Thymus (tissue), 11 donors: ENCODE data around the gene ACSM5. TPM values are rescaled to one million over a fixed set of nuclear protein-coding genes. Genes with fewer than 3 reads are reported as not detected.
"Not testable (repeated sequence)": the region's sequence is repeated elsewhere in the genome, so short reads cannot be mapped to it uniquely, and the experiment has no call there.

Experiments
- DNase-seq, 9 donors: peaks; one replicate each; pipeline ENCODE4 v3.0.0-alpha.2; 2013; ENCODE audit warnings: low spot score in 9 of 9, low read depth in 6 of 9, missing footprints in 1 of 9
- H3K27ac ChIP-seq, 2 donors: one replicate each; pipeline ENCODE4 v1.5.1; 2013; ENCODE audit warnings: control low read depth in 1 of 2, low read depth in 1 of 2, low read length in 1 of 2, mild to moderate bottlenecking in 1 of 2, moderate library complexity in 1 of 2
- H3K27me3 ChIP-seq, 2 donors: one replicate each; pipeline ENCODE4 v1.5.1; 2013; ENCODE audit warnings: low read length in 1 of 2; ENCODE audit not compliant: control insufficient read depth in 2 of 2, insufficient read depth in 1 of 2
- H3K36me3 ChIP-seq, 2 donors: one replicate each; pipeline ENCODE4 v1.5.1; 2013; ENCODE audit warnings: low read length in 1 of 2, mild to moderate bottlenecking in 1 of 2, moderate library complexity in 1 of 2; ENCODE audit not compliant: control insufficient read depth in 2 of 2, insufficient read depth in 2 of 2
- H3K4me1 ChIP-seq, 2 donors: one replicate each; pipeline ENCODE4 v1.5.1; 2013; ENCODE audit warnings: low read length in 2 of 2; ENCODE audit not compliant: control insufficient read depth in 2 of 2, insufficient read depth in 2 of 2
- H3K4me3 ChIP-seq, 2 donors: one replicate each; pipeline ENCODE4 v1.5.1; 2013; ENCODE audit warnings: low read length in 2 of 2, control low read depth in 1 of 2, mild to moderate bottlenecking in 1 of 2
- H3K9me3 ChIP-seq, 2 donors: one replicate each; pipeline ENCODE4 v1.5.1; 2013; ENCODE audit warnings: low read length in 1 of 2, mild to moderate bottlenecking in 1 of 2; ENCODE audit not compliant: control insufficient read depth in 2 of 2, insufficient read depth in 1 of 2
- WGBS: extraction: QIAGEN DNeasy Blood & Tissue Kit; methylation state at CpG from one replicate; pipeline ENCODE4 v1.1.7; 2013; 5-methylcytosine and 5-hydroxymethylcytosine counted together
- polyA plus RNA-seq: library from polyadenylated mRNA; stranded (reverse); fragments of 200-250 nt; gene quantifications from one replicate; pipeline ENCODE4 v1.2.3, GENCODE V29; 2013
- total RNA-seq: library from RNA; stranded (reverse); fragments of 120-200 nt; gene quantifications from one replicate; pipeline ENCODE4 v1.2.4, GENCODE V29; 2013
- donor health status: healthy.

ACSM5 gene
- total and polyA plus RNA-seq, 2 donors: 0.33 to 0.64 TPM

DNA sequence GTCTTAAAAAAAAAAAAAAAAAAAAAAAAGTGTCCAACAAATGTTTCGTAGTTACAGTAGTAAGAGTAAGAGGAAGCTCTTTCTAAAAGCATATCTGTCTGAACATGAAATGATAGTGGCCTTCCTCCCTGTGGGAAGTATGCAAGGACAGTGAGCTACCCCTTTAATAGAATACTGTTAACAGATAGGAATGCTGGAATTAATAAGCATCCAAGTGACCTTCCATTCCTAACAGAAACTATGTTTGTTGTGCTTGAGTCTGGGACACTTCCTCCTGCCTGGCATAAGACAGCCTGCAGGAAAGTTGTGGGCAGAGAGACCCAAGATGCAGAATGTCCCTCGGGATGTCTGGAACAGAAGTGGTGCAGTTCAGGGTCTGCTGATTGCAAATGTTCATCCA is 29.6 kb downstream of the ACSM5 start:
- H3K9me3 ChIP-seq, H3K4me3 ChIP-seq, H3K4me1 ChIP-seq, H3K36me3 ChIP-seq, H3K27ac ChIP-seq, DNase-seq, H3K27me3 ChIP-seq: not testable (repeated sequence)
- 88% methylated on average over 1 of the region's 2 CpGs for WGBS

DNA sequence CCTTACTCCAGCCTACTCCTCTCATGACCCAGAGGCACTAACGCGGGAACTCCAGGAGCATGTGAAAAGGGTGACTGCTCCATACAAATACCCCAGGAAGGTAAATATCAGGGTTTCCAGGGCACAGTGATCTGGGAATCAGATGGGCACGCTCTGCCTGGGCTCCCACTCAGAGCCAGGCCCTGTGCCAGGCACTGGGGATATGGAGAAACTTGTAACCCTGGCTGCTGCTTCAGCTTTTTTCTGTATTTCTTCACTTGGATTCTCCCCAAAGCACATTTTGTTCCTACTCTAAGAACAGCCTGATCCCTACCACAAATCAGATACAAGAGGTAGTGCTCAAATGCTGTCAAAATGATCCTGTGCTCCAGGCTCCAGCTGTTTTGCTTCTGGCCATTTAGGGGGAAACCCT is 30.5 kb downstream of the ACSM5 start:
- not testable (repeated sequence) for H3K9me3 ChIP-seq, DNase-seq, H3K27me3 ChIP-seq, H3K4me3 ChIP-seq, H3K36me3 ChIP-seq, H3K4me1 ChIP-seq, H3K27ac ChIP-seq
- WGBS: 85% methylated on average over 3 of the region's 3 CpGs

DNA sequence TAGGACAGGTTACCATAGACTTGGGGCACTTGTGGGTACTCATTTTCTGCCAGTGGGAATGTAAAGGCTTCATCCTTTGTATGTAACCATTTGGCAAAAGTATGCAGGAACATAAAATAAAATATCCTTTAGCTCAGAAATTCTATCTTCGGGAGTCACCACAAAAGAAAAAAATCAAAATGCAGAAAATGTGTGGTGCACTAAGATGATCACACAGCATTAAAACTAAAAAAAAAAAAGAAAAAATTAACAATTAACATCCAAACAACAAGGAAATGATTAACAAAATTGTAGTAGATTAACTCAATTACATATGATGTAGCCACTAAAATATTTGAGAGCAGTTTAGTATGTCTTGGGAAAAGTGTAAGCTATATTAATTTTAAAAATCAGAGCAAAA is 31.4 kb downstream of the ACSM5 start:
- not testable (repeated sequence) for H3K27me3 ChIP-seq, DNase-seq, H3K4me1 ChIP-seq, H3K27ac ChIP-seq, H3K9me3 ChIP-seq, H3K4me3 ChIP-seq, H3K36me3 ChIP-seq
- 100% methylated on average over 1 of the region's 1 CpG for WGBS

DNA sequence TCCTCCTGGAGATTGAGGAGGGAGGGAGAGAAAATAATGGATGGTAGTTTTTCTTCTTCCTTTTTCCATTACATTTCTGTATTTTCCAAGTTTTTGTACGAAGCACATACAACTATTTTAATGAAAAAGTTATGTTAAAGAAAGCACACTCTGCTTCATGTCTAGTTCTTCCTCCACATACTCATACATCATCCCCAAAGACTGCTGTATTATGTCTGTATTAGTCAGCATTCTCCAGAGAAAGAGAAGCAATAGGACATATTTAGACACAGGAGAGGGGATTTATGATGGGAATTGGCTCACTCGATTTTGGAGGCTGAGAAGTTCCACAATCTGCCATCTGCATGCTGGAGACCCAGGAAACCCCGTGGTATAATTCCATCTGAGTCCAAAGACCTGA is 31.9 kb downstream of the ACSM5 start:
- no peak overlapping the region for H3K4me3 ChIP-seq
- H3K9me3 ChIP-seq: no peaks in the 10 kb centered on the region
- H3K4me1 ChIP-seq: no peaks in the 10 kb centered on the region
- no peaks in the 10 kb centered on the region for H3K27me3 ChIP-seq
- DNase-seq: no peak
- H3K27ac ChIP-seq: no peak overlapping the region
- WGBS: 78% methylated on average over 3 of the region's 3 CpGs
- no peaks in the 10 kb centered on the region for H3K36me3 ChIP-seq

DNA sequence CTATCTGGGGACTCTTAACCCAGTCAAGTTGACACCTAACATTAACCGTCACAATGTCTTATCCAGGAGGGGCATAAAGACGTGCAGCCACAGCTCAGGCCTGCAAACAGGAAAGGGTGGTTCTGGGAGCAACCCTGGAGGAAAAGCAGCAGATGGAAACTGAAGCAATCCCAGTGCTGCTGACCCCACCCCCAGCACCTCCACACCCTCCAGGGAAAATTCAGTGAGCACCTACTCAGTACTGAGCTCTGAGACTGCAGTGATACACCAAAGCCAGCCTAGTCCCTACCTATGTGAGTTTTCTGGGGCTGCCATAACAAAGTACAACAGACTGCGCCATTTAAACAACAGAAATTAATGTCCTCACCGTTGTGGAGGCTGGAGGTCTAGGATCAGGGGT is 32.5 kb downstream of the ACSM5 start:
- not testable (repeated sequence) for H3K4me3 ChIP-seq, H3K36me3 ChIP-seq, H3K27me3 ChIP-seq, H3K27ac ChIP-seq, H3K9me3 ChIP-seq, DNase-seq, H3K4me1 ChIP-seq
- WGBS: 93% methylated on average over 3 of the region's 4 CpGs

DNA sequence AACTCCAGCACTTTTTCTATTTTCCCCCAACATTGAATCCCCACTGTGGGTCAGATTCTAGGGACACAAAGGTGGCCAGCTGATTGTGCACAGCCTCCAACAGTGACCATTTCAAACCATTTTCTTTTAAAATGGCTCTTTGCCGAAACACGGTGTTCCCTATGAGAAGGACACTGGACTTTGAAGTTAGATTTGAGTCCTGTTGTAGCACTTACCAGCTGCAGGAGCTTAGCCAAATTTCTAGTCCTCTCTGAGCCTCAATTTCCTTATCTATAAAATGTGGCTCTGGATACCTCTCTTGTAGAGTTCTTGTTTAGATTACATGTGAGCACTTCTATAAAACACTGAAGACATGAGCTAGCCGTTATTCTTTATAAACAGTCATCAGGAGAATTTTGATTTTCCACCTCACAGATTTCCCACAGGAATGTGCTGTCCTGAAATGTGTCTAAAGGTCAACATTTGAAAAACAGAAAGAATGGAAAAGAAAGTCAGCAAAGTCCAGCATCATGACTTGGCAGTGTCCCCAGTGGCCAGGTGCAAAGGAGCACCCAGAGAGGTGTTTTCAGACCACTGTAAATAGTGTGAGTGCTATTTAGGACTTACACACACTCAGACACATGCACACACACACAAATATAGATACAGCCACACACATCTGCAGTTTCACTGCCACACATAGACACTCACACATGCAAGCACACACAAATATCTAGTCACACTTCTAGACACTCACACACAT is 37.5 kb downstream of the ACSM5 start:
- WGBS: no CpG with 5 or more reads among the region's 3 CpGs
- H3K9me3 ChIP-seq, H3K4me3 ChIP-seq, H3K36me3 ChIP-seq, H3K27ac ChIP-seq, H3K27me3 ChIP-seq, DNase-seq, H3K4me1 ChIP-seq: not testable (repeated sequence)

DNA sequence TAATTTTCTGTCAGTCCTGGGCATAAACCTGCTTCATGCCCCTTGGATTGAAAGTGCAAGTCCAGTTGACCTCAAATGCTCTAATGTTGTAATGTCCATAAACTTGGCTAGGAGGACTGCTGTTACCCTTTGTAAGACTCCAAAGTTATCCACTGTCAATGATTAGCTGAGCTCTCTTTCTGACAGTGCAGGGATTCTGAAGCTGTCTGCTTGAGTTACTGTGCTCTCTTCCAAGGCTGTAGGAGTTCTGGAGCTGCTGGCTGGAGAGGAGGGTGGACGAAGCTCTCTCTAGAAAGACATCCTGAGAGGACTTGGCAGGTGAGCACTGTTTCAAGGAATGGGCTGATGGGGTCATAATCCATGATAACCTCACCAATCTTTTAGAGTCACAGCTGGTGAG is 42.0 kb downstream of the ACSM5 start, which contains the start of gene ACSM2A:
TSS of gene ACSM2A (plus strand) at position 158 of the 400 bp plus-strand sequence. CDS start 8,594 bp downstream, outside the sequence.
- H3K27me3 ChIP-seq, H3K27ac ChIP-seq, H3K36me3 ChIP-seq, H3K4me1 ChIP-seq, H3K4me3 ChIP-seq, H3K9me3 ChIP-seq, DNase-seq: not testable (repeated sequence)
- 67% methylated on average over 1 of the region's 1 CpG for WGBS

DNA sequence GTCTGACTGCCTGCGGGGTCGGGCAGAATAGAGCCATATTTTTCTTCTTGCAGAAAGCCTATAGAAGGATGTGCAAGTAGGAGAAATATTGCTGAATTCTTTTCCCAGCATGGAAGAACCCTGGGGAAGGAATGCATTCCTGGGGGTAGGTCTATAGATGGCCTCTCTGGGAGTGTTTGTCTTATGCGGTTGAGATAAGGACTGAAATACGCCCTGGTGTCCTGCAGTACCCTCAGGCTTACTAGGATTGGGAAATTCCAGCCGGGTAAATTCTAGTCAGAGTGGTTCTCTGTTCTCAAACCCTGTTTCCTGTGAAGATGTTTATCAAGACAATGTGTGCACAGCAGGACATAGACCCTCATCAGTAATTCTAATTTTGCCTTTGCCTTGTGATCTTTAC is 44.3 kb downstream of the ACSM5 start:
- H3K27ac ChIP-seq, H3K4me1 ChIP-seq, H3K27me3 ChIP-seq, DNase-seq, H3K36me3 ChIP-seq, H3K4me3 ChIP-seq, H3K9me3 ChIP-seq: not testable (repeated sequence)
- 86% methylated on average over 5 of the region's 5 CpGs for WGBS

DNA sequence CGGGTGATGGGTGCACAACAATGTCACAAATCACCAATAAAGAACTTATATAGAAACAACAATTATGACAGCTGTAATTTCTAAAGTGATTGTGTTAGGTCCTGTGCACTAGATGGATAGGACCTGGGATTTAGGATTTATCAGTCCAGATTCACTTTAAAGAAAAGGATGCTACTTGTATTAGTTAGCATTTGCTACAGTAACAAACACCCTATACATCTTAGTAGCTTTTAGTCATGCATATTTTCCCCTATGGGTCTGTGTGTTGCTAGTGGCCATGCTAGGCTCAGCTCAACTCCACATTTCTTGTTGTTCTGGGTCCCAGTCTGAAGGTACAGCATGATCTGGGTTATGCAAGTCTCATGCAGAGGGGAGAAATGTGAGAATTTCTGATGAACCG is 49.9 kb downstream of the ACSM5 start:
- WGBS: 97% methylated on average over 2 of the region's 2 CpGs
- H3K4me1 ChIP-seq, H3K9me3 ChIP-seq, H3K27ac ChIP-seq, DNase-seq, H3K27me3 ChIP-seq, H3K36me3 ChIP-seq, H3K4me3 ChIP-seq: not testable (repeated sequence)
